HEK293 (cell line): ENCODE data around the gene TRIM46.

ENCODE experiments used
- CTCF ChIA-PET: fragments of 350-600 bp; formaldehyde crosslinking; extraction: SDS; loops from one replicate; lab custom pipeline; 2021; ENCODE audit warnings: antibody characterized with exemption; lab: Yijun Ruan, JAX
- POLR2A ChIA-PET: fragments of 300-600 bp; formaldehyde crosslinking; extraction: SDS; loops from one replicate; lab custom pipeline; 2020; ENCODE audit warnings: antibody characterized with exemption, inconsistent platforms; lab: Yijun Ruan, JAX
- H3K27ac ChIP-seq: fragments of 200-500 bp; sonication (Bioruptor generic); 2 replicates; pipeline ENCODE4 v1.5.1; 2014; ENCODE audit warnings: low read depth, low read length, control low read depth, inconsistent platforms; ENCODE audit errors: extremely low read depth
- H3K36me3 ChIP-seq, 2 experiments: fragments of 200-500 bp in 1 of 2; sonication (Bioruptor generic) in 1 of 2; 1 replicate in 1 of 2; 2 replicates in 1 of 2; pipeline ENCODE4 v1.5.1; 2014 to 2017; ENCODE audit warnings: inconsistent platforms in 2 of 2, low read length in 2 of 2; ENCODE audit not compliant: control insufficient read depth in 2 of 2, insufficient read depth in 1 of 2
- H3K4me1 ChIP-seq: fragments of 200-500 bp; sonication (Bioruptor generic); 2 replicates; pipeline ENCODE4 v1.5.1; 2014; ENCODE audit warnings: mild to moderate bottlenecking, low read length, inconsistent platforms; ENCODE audit not compliant: control insufficient read depth, insufficient read depth
- H3K4me3 ChIP-seq: 2 replicates; pipeline ENCODE4 v1.5.1; 2011; ENCODE audit warnings: low read depth, mild to moderate bottlenecking, control low read depth, low read length, moderate library complexity
- H3K9me3 ChIP-seq: fragments of 200-500 bp; sonication (Bioruptor generic); 2 replicates; pipeline ENCODE4 v1.5.1; 2014; ENCODE audit warnings: low read depth, low read length, inconsistent platforms; ENCODE audit not compliant: control insufficient read depth, insufficient read depth
- GLIS1 ChIP-seq: fragments of 450-650 bp; formaldehyde crosslinking; IDR thresholded peaks from 2 replicates; pipeline ENCODE4 v1.5.1; 2016; ENCODE audit warnings: missing biosample characterization, missing genetic modification characterization
- KLF8 ChIP-seq: fragments of 450-650 bp; formaldehyde crosslinking; IDR thresholded peaks from 2 replicates; pipeline ENCODE4 v1.5.1; 2016; ENCODE audit warnings: missing biosample characterization, missing genetic modification characterization
- MYNN ChIP-seq: fragments of 450-650 bp; formaldehyde crosslinking; IDR thresholded peaks from 2 replicates; pipeline ENCODE4 v1.5.1; 2016; ENCODE audit warnings: missing biosample characterization, missing genetic modification characterization, borderline replicate concordance
- PRDM1 ChIP-seq: fragments of 450-650 bp; formaldehyde crosslinking; IDR thresholded peaks from 2 replicates; pipeline ENCODE4; 2016; ENCODE audit warnings: missing biosample characterization, missing genetic modification characterization
- SCRT1 ChIP-seq: fragments of 450-650 bp; formaldehyde crosslinking; IDR thresholded peaks from 2 replicates; pipeline ENCODE4 v1.5.1; 2016; ENCODE audit warnings: missing biosample characterization, missing genetic modification characterization, borderline replicate concordance
- SCRT2 ChIP-seq: fragments of 450-650 bp; formaldehyde crosslinking; IDR thresholded peaks from 2 replicates; pipeline ENCODE4 v1.5.1; 2016; ENCODE audit warnings: missing biosample characterization, missing genetic modification characterization
- SP2 ChIP-seq: fragments of 450-650 bp; formaldehyde crosslinking; IDR thresholded peaks from 2 replicates; pipeline ENCODE4 v1.5.1; 2016; ENCODE audit warnings: missing biosample characterization, missing genetic modification characterization
- YY1 ChIP-seq: fragments of 450-650 bp; formaldehyde crosslinking; IDR thresholded peaks from 2 replicates; pipeline ENCODE4 v1.5.1; 2018; ENCODE audit warnings: missing biosample characterization, missing genetic modification characterization
- ZNF146 ChIP-seq: fragments of 450-650 bp; formaldehyde crosslinking; IDR thresholded peaks from 2 replicates; pipeline ENCODE4 v1.5.1; 2016; ENCODE audit warnings: missing biosample characterization, missing genetic modification characterization
- ZNF16 ChIP-seq: fragments of 450-650 bp; formaldehyde crosslinking; IDR thresholded peaks from 2 replicates; pipeline ENCODE4 v1.5.1; 2016; ENCODE audit warnings: low read depth, missing biosample characterization, missing genetic modification characterization
- ZNF341 ChIP-seq: fragments of 450-650 bp; formaldehyde crosslinking; IDR thresholded peaks from 2 replicates; pipeline ENCODE4; 2016; ENCODE audit warnings: low read depth, missing biosample characterization, missing genetic modification characterization
- ZNF366 ChIP-seq: fragments of 450-650 bp; formaldehyde crosslinking; conservative IDR thresholded peaks from 2 replicates; pipeline ENCODE4 v1.5.1; 2016; ENCODE audit warnings: missing biosample characterization, missing genetic modification characterization
- ZNF747 ChIP-seq: fragments of 450-650 bp; formaldehyde crosslinking; IDR thresholded peaks from 2 replicates; pipeline ENCODE4 v1.5.1; 2016; ENCODE audit warnings: missing biosample characterization, missing genetic modification characterization
- TF ChIP-seq, protein P1 (sequence below): fragments of 450-650 bp; formaldehyde crosslinking; IDR thresholded peaks from 2 replicates; pipeline ENCODE4 v1.5.1; 2016; ENCODE audit warnings: missing biosample characterization, missing genetic modification characterization
- TF ChIP-seq, protein P2 (sequence below): fragments of 450-650 bp; formaldehyde crosslinking; IDR thresholded peaks from 2 replicates; pipeline ENCODE4 v1.5.1; 2016; ENCODE audit warnings: missing biosample characterization, missing genetic modification characterization
- TF ChIP-seq, protein P3 (sequence below): fragments of 450-650 bp; formaldehyde crosslinking; IDR thresholded peaks from 2 replicates; pipeline ENCODE4 v1.5.1; 2016; ENCODE audit warnings: missing biosample characterization, missing genetic modification characterization
- TF ChIP-seq, protein P4 (sequence below): fragments of 450-650 bp; formaldehyde crosslinking; IDR thresholded peaks from 2 replicates; pipeline ENCODE4 v1.5.1; 2017; ENCODE audit warnings: missing biosample characterization, missing genetic modification characterization
- TF ChIP-seq, protein P5 (sequence below): fragments of 450-650 bp; formaldehyde crosslinking; IDR thresholded peaks from 2 replicates; pipeline ENCODE4 v1.5.1; 2016; ENCODE audit warnings: missing biosample characterization, missing genetic modification characterization
- TF ChIP-seq, protein P6 (sequence below): fragments of 450-650 bp; formaldehyde crosslinking; IDR thresholded peaks from 2 replicates; pipeline ENCODE4 v1.5.1; 2016; ENCODE audit warnings: missing biosample characterization, missing genetic modification characterization
- TF ChIP-seq, protein P7 (sequence below): fragments of 450-650 bp; formaldehyde crosslinking; optimal IDR thresholded peaks from 2 replicates; pipeline ENCODE3; 2016; ENCODE audit warnings: missing biosample characterization, mild to moderate bottlenecking, missing genetic modification characterization
- TF ChIP-seq, protein P8 (sequence below): IDR thresholded peaks from 2 replicates; pipeline ENCODE4 v1.6.1; 2011; ENCODE audit warnings: mild to moderate bottlenecking, low read depth, low read length, borderline replicate concordance

The TRIM46 gene

DNA sequence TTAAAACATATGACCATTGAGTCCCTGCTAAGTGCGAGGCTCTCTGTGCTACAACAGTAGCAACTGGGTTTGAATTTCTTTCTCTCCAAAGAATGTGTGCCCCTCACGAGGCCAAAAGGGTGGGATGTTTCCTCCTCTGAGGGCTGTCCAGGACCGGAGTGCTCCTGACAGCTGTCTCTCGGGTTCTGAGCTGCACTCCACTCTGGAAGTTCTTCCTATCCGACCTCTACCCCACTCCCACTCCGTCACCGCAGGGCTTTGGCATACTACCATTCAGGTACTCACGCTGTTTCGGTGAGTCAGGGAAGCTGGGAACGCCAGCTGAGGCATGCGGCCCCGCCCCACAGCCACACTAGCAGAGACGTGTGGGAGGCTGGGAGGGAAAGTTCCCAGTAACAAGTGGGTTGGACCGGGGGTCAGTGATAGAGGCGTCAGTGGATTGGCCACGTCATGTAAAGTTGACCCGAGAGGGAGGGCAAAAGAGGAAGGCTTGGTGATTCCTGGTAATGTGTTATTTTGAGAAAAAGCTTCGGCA is 38.7 kb upstream of the TRIM46 start (continued):
- TF ChIP-seq, protein P1, sequence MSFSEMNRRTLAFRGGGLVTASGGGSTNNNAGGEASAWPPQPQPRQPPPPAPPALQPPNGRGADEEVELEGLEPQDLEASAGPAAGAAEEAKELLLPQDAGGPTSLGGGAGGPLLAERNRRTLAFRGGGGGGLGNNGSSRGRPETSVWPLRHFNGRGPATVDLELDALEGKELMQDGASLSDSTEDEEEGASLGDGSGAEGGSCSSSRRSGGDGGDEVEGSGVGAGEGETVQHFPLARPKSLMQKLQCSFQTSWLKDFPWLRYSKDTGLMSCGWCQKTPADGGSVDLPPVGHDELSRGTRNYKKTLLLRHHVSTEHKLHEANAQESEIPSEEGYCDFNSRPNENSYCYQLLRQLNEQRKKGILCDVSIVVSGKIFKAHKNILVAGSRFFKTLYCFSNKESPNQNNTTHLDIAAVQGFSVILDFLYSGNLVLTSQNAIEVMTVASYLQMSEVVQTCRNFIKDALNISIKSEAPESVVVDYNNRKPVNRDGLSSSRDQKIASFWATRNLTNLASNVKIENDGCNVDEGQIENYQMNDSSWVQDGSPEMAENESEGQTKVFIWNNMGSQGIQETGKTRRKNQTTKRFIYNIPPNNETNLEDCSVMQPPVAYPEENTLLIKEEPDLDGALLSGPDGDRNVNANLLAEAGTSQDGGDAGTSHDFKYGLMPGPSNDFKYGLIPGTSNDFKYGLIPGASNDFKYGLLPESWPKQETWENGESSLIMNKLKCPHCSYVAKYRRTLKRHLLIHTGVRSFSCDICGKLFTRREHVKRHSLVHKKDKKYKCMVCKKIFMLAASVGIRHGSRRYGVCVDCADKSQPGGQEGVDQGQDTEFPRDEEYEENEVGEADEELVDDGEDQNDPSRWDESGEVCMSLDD: no peak
- TF ChIP-seq, protein P2, sequence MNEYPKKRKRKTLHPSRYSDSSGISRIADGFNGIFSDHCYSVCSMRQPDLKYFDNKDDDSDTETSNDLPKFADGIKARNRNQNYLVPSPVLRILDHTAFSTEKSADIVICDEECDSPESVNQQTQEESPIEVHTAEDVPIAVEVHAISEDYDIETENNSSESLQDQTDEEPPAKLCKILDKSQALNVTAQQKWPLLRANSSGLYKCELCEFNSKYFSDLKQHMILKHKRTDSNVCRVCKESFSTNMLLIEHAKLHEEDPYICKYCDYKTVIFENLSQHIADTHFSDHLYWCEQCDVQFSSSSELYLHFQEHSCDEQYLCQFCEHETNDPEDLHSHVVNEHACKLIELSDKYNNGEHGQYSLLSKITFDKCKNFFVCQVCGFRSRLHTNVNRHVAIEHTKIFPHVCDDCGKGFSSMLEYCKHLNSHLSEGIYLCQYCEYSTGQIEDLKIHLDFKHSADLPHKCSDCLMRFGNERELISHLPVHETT (tag by site-specific recombination): no peak
- TF ChIP-seq SP2 (tag by site-specific recombination) (peak; percentile 84), YY1 (no peak), PRDM1 (tag by site-specific recombination) (peak; percentile 57; the same call in 1 of the 2 replicates), ZNF16 (tag by site-specific recombination) (no peak), ZNF341 (tag by site-specific recombination) (peak; percentile 11; the same call in 1 of the 2 replicates), ZNF366 (tag by site-specific recombination) (peak; percentile 73), SCRT1 (peak; percentile 89), GLIS1 (tag by site-specific recombination) (peak; percentile 14; the same call in 1 of the 2 replicates), KLF8 (tag by site-specific recombination) (peak; percentile 56)
- TF ChIP-seq, protein P3, sequence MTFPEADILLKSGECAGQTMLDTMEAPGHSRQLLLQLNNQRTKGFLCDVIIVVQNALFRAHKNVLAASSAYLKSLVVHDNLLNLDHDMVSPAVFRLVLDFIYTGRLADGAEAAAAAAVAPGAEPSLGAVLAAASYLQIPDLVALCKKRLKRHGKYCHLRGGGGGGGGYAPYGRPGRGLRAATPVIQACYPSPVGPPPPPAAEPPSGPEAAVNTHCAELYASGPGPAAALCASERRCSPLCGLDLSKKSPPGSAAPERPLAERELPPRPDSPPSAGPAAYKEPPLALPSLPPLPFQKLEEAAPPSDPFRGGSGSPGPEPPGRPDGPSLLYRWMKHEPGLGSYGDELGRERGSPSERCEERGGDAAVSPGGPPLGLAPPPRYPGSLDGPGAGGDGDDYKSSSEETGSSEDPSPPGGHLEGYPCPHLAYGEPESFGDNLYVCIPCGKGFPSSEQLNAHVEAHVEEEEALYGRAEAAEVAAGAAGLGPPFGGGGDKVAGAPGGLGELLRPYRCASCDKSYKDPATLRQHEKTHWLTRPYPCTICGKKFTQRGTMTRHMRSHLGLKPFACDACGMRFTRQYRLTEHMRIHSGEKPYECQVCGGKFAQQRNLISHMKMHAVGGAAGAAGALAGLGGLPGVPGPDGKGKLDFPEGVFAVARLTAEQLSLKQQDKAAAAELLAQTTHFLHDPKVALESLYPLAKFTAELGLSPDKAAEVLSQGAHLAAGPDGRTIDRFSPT (tag by site-specific recombination): peak; percentile 58; the same call in 1 of the 2 replicates
- TF ChIP-seq, protein P4, sequence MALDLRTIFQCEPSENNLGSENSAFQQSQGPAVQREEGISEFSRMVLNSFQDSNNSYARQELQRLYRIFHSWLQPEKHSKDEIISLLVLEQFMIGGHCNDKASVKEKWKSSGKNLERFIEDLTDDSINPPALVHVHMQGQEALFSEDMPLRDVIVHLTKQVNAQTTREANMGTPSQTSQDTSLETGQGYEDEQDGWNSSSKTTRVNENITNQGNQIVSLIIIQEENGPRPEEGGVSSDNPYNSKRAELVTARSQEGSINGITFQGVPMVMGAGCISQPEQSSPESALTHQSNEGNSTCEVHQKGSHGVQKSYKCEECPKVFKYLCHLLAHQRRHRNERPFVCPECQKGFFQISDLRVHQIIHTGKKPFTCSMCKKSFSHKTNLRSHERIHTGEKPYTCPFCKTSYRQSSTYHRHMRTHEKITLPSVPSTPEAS (tag by site-specific recombination): no peak

DNA sequence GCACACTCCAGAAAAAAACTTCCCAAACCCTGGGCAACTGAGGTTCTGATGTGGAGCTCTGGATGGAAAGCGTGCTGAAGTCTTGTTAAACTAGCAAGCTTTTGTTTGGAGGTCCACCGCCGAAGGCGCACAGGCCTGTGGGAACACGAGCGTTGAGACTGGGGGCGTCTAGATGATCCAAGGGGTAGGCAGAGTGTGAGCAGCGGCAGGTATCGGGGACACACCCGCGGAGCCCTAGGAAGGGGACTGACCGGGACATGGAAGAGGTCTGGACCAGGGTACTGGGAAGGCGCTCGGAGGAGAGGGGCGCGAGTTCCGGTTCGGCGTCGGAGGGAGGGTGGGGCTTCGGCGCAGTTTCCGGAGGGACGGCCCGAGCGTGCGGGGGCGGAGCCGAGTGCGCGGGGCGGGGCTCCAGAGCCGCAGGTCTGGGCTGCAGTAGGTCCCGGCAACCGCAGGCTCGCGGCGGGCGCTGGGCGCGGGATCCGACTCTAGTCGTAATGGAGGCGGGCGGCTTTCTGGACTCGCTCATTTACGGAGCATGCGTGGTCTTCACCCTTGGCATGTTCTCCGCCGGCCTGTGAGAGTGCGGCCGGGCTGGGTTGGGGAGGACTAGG is 38.1 kb upstream of the TRIM46 start, which contains the start of gene SLC50A1:
Gene SLC50A1, plus strand, starts transcription at position 438 of the 614 bp plus-strand sequence. Its CDS starts 60 bp downstream, at position 498.
- H3K27ac ChIP-seq: peak within 1 kb of the TSS; percentile 88
- ChIA-PET CTCF (interaction anchor here (0.9 to 8.1 kb wide), 8 partner anchors 27 to 74 kb away, joined by 3 to 54 read pairs (median 4); partner anchors contain the start of gene KRTCAP2), POLR2A (interaction anchor here (0.9 to 2.2 kb wide), 7 partner anchors 9 to 58 kb away, joined by 3 to 13 read pairs (median 4); partner anchors contain the start of genes KRTCAP2 and TRIM46)
- H3K9me3 ChIP-seq: no peaks in the 10 kb centered on the region
- peaks cover 3 to 55% of the 10 kb centered on the region in 2 experiments; a peak in 2 of 3 replicates for H3K36me3 ChIP-seq
- no peaks in the 10 kb centered on the region for H3K4me1 ChIP-seq
- H3K4me3 ChIP-seq: peak within 1 kb of the TSS; percentile 58
- TF ChIP-seq SCRT2 (tag by site-specific recombination): peak; percentile 88
- TF ChIP-seq, protein P5, sequence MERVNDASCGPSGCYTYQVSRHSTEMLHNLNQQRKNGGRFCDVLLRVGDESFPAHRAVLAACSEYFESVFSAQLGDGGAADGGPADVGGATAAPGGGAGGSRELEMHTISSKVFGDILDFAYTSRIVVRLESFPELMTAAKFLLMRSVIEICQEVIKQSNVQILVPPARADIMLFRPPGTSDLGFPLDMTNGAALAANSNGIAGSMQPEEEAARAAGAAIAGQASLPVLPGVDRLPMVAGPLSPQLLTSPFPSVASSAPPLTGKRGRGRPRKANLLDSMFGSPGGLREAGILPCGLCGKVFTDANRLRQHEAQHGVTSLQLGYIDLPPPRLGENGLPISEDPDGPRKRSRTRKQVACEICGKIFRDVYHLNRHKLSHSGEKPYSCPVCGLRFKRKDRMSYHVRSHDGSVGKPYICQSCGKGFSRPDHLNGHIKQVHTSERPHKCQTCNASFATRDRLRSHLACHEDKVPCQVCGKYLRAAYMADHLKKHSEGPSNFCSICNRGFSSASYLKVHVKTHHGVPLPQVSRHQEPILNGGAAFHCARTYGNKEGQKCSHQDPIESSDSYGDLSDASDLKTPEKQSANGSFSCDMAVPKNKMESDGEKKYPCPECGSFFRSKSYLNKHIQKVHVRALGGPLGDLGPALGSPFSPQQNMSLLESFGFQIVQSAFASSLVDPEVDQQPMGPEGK (tag by site-specific recombination): no peak; the same call in 1 of the 2 replicates
- TF ChIP-seq MYNN (tag by site-specific recombination): no peak
- TF ChIP-seq ZNF146 (tag by site-specific recombination): no peak
- TF ChIP-seq, protein P6, sequence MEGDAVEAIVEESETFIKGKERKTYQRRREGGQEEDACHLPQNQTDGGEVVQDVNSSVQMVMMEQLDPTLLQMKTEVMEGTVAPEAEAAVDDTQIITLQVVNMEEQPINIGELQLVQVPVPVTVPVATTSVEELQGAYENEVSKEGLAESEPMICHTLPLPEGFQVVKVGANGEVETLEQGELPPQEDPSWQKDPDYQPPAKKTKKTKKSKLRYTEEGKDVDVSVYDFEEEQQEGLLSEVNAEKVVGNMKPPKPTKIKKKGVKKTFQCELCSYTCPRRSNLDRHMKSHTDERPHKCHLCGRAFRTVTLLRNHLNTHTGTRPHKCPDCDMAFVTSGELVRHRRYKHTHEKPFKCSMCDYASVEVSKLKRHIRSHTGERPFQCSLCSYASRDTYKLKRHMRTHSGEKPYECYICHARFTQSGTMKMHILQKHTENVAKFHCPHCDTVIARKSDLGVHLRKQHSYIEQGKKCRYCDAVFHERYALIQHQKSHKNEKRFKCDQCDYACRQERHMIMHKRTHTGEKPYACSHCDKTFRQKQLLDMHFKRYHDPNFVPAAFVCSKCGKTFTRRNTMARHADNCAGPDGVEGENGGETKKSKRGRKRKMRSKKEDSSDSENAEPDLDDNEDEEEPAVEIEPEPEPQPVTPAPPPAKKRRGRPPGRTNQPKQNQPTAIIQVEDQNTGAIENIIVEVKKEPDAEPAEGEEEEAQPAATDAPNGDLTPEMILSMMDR (tag by site-specific recombination): peak; percentile 45; the same call in 1 of the 2 replicates
- TF ChIP-seq ZNF747 (tag by site-specific recombination): no peak
- TF ChIP-seq, protein P7, sequence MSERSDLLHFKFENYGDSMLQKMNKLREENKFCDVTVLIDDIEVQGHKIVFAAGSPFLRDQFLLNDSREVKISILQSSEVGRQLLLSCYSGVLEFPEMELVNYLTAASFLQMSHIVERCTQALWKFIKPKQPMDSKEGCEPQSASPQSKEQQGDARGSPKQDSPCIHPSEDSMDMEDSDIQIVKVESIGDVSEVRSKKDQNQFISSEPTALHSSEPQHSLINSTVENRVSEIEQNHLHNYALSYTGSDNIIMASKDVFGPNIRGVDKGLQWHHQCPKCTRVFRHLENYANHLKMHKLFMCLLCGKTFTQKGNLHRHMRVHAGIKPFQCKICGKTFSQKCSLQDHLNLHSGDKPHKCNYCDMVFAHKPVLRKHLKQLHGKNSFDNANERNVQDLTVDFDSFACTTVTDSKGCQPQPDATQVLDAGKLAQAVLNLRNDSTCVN (tag by site-specific recombination): peak; percentile 90
- TF ChIP-seq, protein P8, sequence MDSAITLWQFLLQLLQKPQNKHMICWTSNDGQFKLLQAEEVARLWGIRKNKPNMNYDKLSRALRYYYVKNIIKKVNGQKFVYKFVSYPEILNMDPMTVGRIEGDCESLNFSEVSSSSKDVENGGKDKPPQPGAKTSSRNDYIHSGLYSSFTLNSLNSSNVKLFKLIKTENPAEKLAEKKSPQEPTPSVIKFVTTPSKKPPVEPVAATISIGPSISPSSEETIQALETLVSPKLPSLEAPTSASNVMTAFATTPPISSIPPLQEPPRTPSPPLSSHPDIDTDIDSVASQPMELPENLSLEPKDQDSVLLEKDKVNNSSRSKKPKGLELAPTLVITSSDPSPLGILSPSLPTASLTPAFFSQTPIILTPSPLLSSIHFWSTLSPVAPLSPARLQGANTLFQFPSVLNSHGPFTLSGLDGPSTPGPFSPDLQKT: no peak
